ENCODE results near the gene EEF2.
"Not testable (repeated sequence)": the region's sequence is repeated elsewhere in the genome, so short reads cannot be mapped to it uniquely, and the experiment has no call there.

Gene EEF2

DNA sequence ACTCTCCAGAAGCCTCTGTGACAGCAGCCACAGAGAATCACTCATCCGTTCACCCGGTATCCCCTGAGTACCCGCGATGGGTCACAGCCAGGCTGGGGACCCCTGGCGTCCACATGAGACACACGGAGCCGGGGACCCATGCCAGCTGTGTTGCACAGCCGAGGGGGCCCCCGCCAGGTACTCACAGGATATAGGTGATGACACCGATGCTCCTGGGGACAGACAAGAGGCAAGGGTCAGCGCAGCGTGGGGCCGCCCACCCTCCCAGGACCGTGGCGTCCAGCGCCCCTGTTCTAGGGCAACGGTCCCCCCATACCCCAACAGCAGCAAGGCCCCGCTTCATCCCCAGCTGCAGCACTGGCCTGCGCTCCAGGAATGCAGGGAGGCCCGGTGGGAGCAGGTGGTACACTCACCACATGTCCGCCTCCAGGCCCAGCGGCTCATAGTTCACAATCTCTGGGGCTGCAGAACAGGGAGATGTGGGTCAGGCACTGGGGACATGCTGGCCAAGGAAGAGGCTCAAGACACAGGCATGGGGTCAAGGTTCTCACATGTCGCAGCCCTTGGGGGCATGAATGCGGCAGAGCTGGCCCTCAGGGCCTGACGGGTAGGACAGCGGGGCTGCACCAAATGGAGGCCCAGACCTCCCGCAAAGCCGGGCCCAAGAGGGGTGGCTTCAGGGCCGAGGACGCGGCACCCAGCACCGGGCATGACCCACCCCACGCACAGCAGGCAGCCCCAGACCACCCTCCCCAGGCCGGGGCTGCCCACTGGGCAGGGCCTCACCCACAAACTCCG is 21.6 kb downstream of the EEF2 start:
- no peak for DNase-seq (ENCODE audit: low read depth)
- no peak overlapping the region for H3K4me3 ChIP-seq (ENCODE audit: low read depth, low read length)
- no peak for TF ChIP-seq CTCF (IDR thresholded peaks at IDR 0.05; ENCODE audit: low read depth, low read length, missing control alignments)

DNA sequence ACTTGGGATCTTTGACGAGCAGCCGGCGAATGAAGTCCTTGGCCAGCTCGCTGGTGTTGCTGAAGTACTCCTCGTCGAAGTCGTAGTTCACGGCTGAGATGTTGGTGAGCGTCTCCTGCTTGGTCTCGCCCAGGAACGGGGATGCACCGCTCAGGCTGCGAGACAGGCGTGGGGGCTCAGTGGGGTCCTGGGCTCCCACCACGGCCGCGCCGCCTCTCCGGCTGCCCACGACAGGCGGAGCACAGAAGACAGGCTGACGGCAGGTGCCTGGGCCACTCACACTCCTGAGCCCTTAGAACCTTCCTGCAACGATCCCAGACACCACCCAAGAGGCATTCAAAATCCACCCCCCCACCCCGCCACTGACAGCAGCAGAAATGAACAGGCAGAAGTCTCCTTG is 24.3 kb downstream of the EEF2 start:
- no peak for DNase-seq (ENCODE audit: low read depth)
- TF ChIP-seq CTCF (IDR thresholded peaks at IDR 0.05; ENCODE audit: low read depth, low read length, missing control alignments): no peak
- H3K4me3 ChIP-seq (ENCODE audit: low read depth, low read length): no peak overlapping the region

- TF ChIP-seq CTCF (IDR thresholded peaks at IDR 0.05; ENCODE audit: low read depth, low read length, missing control alignments): no peak
- DNase-seq (ENCODE audit: low read depth): no peak
- H3K4me3 ChIP-seq (ENCODE audit: low read depth, low read length): no peak overlapping the region
These were observed 25.5 kb downstream of the EEF2 start for GRCh38 chr19:3959766-3960131.

- no peak for TF ChIP-seq CTCF (IDR thresholded peaks at IDR 0.05; ENCODE audit: low read depth, low read length, missing control alignments)
- no peak overlapping the region for H3K4me3 ChIP-seq (ENCODE audit: low read depth, low read length)
- no peak for DNase-seq (ENCODE audit: low read depth)
These were observed 26.2 kb downstream of the EEF2 start for GRCh38 chr19:3958836-3959765.

- H3K4me3 ChIP-seq (ENCODE audit: low read depth, low read length): no peak overlapping the region
- DNase-seq (ENCODE audit: low read depth): no peak
- no peak for TF ChIP-seq CTCF (IDR thresholded peaks at IDR 0.05; ENCODE audit: low read depth, low read length, missing control alignments)
These were observed 29.6 kb downstream of the EEF2 start for GRCh38 chr19:3955688-3956087.

DNA sequence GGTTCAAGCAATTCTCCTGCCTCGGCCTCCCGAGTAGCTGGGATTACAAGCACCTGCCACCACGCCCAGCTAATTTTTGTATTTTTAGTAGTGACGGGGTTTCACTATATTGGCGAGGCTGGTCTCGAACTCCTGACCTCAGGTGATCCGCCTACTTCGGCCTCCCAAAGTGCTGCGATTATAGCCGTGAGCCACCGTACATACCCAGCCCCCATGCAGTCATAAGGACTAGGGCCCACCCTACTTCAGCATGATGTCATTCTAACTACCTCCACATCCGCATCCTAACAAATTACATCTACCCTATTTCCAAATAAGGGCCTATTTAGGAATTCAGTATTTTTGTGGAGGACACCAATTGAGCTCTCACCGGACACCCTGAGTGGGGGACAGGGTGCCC is 30.0 kb downstream of the EEF2 start:
- not testable (repeated sequence) for DNase-seq (ENCODE audit: low read depth); H3K4me3 ChIP-seq (ENCODE audit: low read depth, low read length)

DNA sequence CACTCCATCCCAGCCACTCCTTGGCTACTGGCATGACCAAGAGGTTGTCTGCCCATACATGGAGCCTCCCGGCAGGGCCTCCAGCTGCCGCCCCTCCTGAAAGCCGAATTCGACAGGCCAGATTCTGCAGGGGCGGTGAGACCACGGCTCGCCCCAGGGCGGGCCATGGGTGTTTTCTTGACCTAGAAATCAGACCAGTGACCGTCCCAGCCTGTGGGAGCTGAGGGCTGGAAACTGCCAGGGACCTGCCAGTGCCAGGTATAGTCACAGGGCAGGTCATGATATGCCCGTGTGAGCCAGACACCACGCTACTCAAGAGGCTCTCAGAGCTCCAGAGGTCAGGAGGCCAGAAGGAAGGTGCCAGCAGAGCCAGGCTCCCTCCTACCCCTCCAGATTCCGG is 31.2 kb downstream of the EEF2 start:
- DNase-seq (ENCODE audit: low read depth): no peak
- H3K4me3 ChIP-seq (ENCODE audit: low read depth, low read length): no peak overlapping the region
- no peak for TF ChIP-seq CTCF (IDR thresholded peaks at IDR 0.05; ENCODE audit: low read depth, low read length, missing control alignments)

DNA sequence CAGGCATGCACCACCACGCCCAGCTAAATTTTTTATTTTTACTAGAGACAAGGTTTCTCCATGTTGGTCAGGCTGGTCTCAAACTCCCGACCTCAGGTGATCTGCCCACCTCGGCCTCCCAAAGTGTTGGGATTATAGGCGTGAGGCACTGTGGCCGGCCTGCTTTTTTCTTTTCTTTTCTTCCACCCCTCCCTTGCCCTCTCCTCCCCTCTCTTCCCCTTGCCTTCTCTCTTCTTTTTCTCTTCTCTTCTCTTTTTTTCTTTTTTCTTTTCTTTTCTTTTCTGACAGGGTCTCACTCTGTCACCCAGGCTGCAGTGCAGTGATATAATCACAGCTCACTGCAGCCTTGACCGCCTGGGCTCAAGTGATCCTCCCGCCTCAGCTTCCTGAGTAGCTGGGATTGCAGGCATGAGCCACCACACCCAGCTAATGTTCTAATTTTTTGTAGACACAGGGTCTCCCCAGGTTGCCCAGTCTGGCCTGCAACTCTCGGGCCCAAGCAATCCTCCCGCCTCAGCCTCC is 32.4 kb downstream of the EEF2 start:
- DNase-seq (ENCODE audit: low read depth); H3K4me3 ChIP-seq (ENCODE audit: low read depth, low read length): not testable (repeated sequence)
